B cell (primary cell): ENCODE measurements around the gene TLK1. TPM values are rescaled to one million over a fixed set of nuclear protein-coding genes. Genes with fewer than 3 reads are reported as not detected.

Source experiments
- ATAC-seq: fragments of 200-7000 bp; cut with Tn5 transposase; one replicate; pipeline ENCODE4 v1.10.0; 2021; ENCODE audit warnings: low read depth, mild to moderate bottlenecking, moderate number of reproducible peaks, moderate library complexity
- CTCF ChIA-PET: fragments of 350-600 bp; sonication (Branson Sonifier 250); formaldehyde crosslinking; loops from one replicate; lab custom pipeline; 2021; ENCODE audit warnings: antibody characterized with exemption, inconsistent platforms; lab: Charles Lee
- POLR2A ChIA-PET: fragments of 350-600 bp; sonication (Branson Sonifier 250); formaldehyde crosslinking; loops from one replicate; lab custom pipeline; 2021; ENCODE audit warnings: antibody characterized with exemption; lab: Charles Lee
- DNase-seq: peaks from one replicate; pipeline ENCODE4 v3.0.0; 2013
- H2AFZ ChIP-seq: 2 replicates; pipeline ENCODE4 v1.6.1; 2012; ENCODE audit warnings: mild to moderate bottlenecking, low read depth, low read length; ENCODE audit not compliant: insufficient read depth, poor library complexity, severe bottlenecking
- H3K27ac ChIP-seq, 2 donors: 1 replicate in 1 of 2; 2 replicates in 1 of 2; pipeline ENCODE4 v1.5.1; 2012 to 2013; ENCODE audit warnings: low read length in 2 of 2, mild to moderate bottlenecking in 2 of 2, moderate library complexity in 1 of 2
- H3K27me3 ChIP-seq, 4 experiments: fragments of 200-600 bp in 1 of 4; sonication (generic) in 1 of 4; replicated peaks in 1 of 4; 1 replicate in 2 of 4; 2 replicates in 2 of 4; pipeline versions ENCODE4 v1.6.1 to v1.7.0; 2013 to 2016; ENCODE audit warnings: low read length in 3 of 4, mild to moderate bottlenecking in 2 of 4, mixed read lengths in 1 of 4, moderate library complexity in 1 of 4; ENCODE audit not compliant: insufficient read depth in 4 of 4, control insufficient read depth in 3 of 4; ENCODE audit errors: control extremely low read depth in 1 of 4
- H3K36me3 ChIP-seq, 2 experiments: replicated peaks in 1 of 2; 1 replicate in 1 of 2; 2 replicates in 1 of 2; pipeline versions ENCODE4 v1.6.1 to v1.7.1; 2013; ENCODE audit warnings: low read length in 1 of 2; ENCODE audit not compliant: insufficient read depth in 2 of 2, control insufficient read depth in 1 of 2; ENCODE audit errors: control extremely low read depth in 1 of 2, extremely low read depth in 1 of 2
- H3K4me1 ChIP-seq, 2 donors: fragments of 200-600 bp in 1 of 2; sonication (generic) in 1 of 2; 1 replicate in 1 of 2; 2 replicates in 1 of 2; pipeline versions ENCODE4 v1.5.1 to v1.6.1; 2013 to 2017; ENCODE audit warnings: low read length in 2 of 2; ENCODE audit not compliant: control insufficient read depth in 2 of 2, insufficient read depth in 2 of 2
- H3K4me2 ChIP-seq: replicated peaks from 2 replicates; pipeline ENCODE3; 2012; ENCODE audit warnings: mild to moderate bottlenecking, low read depth, low read length; ENCODE audit not compliant: poor library complexity, severe bottlenecking
- H3K4me3 ChIP-seq, 5 experiments: fragments of 200-600 bp in 1 of 5; sonication (generic) in 1 of 5; 1 replicate in 3 of 5; 2 replicates in 2 of 5; pipeline versions ENCODE4 v1.5.1 to v1.7.0; 2011 to 2016; ENCODE audit warnings: low read length in 4 of 5, mild to moderate bottlenecking in 4 of 5, low read depth in 2 of 5, control low read depth in 1 of 5, moderate library complexity in 1 of 5; ENCODE audit not compliant: insufficient read depth in 1 of 5; ENCODE audit errors: control extremely low read depth in 1 of 5, extremely low read depth in 1 of 5
- H3K79me2 ChIP-seq: fragments of 200-600 bp; sonication (generic); one replicate; pipeline ENCODE4 v1.6.0; 2016; ENCODE audit warnings: low read length; ENCODE audit not compliant: control insufficient read depth, insufficient read depth
- H3K9ac ChIP-seq: fragments of 200-600 bp; sonication (generic); 2 replicates; pipeline ENCODE4 v1.6.1; 2017; ENCODE audit warnings: mild to moderate bottlenecking, low read length, moderate library complexity
- H3K9me3 ChIP-seq, 3 donors: one replicate each; pipeline versions ENCODE4 v1.6.1 to v1.7.1; 2013; ENCODE audit warnings: low read length in 2 of 3; ENCODE audit not compliant: control insufficient read depth in 2 of 3, insufficient read depth in 1 of 3; ENCODE audit errors: control extremely low read depth in 1 of 3
- H4K20me1 ChIP-seq: 2 replicates; pipeline ENCODE4 v1.6.0; 2012; ENCODE audit warnings: mild to moderate bottlenecking, low read length; ENCODE audit not compliant: insufficient read depth, control insufficient read depth, poor library complexity, severe bottlenecking
- H3K27ac Mint-ChIP-seq: one replicate; pipeline ENCODE4 v1.8.0; 2021; ENCODE audit warnings: mixed read lengths
- H3K27me3 Mint-ChIP-seq: one replicate; pipeline ENCODE4 v1.8.0; 2021; ENCODE audit warnings: mixed read lengths
- H3K4me1 Mint-ChIP-seq: one replicate; pipeline ENCODE4 v1.8.0; 2021; ENCODE audit warnings: mixed read lengths
- H3K4me3 Mint-ChIP-seq: one replicate; pipeline ENCODE4 v1.8.0; 2021; ENCODE audit warnings: mixed read lengths
- H3K9me3 Mint-ChIP-seq: one replicate; pipeline ENCODE4 v1.8.0; 2022; ENCODE audit warnings: mixed read lengths; ENCODE audit not compliant: insufficient read depth
- EZH2 ChIP-seq: IDR thresholded peaks from 2 replicates; pipeline ENCODE4 v1.6.1; 2012; ENCODE audit warnings: borderline replicate concordance, low read depth, mild to moderate bottlenecking, moderate library complexity, low read length; ENCODE audit not compliant: insufficient read depth, poor library complexity, severe bottlenecking
- WGBS: methylation state at CpG from one replicate; pipeline ENCODE4 v1.1.5; 2013; ENCODE audit warnings: missing lambda C conversion rate; ENCODE audit not compliant: insufficient coverage; 5-methylcytosine and 5-hydroxymethylcytosine counted together
- intact Hi-C: fragments of 100-400 bp; cut with micrococcal nuclease; formaldehyde crosslinking; loops from one replicate; pipeline ENCODE4 v1.10.0; 2022
- polyA plus RNA-seq: library from polyadenylated mRNA; depleted of rRNA; stranded (reverse); fragments of >200 nt; gene quantifications from 2 replicates; pipeline ENCODE4 v1.2.3, GENCODE V29; 2012
- total RNA-seq, 2 donors: library from RNA; stranded (reverse); fragments of 120-200 nt in 1 of 2; gene quantifications; 1 replicate in 1 of 2; 2 replicates in 1 of 2; pipeline versions ENCODE4 v1.2.3 to v1.2.4, GENCODE V29; 2013 to 2022
- TF ChIP-seq, protein P1 (sequence below): fragments of 200-600 bp; IDR thresholded peaks from one replicate; pipeline ENCODE4 v1.8.0; 2022; ENCODE audit warnings: antibody characterized with exemption, mild to moderate bottlenecking

Gene TLK1
- total and polyA plus RNA-seq, 2 donors (not counting 1 experiment from before 2014, with no cell fraction given), result 13.8 to 186 TPM

DNA sequence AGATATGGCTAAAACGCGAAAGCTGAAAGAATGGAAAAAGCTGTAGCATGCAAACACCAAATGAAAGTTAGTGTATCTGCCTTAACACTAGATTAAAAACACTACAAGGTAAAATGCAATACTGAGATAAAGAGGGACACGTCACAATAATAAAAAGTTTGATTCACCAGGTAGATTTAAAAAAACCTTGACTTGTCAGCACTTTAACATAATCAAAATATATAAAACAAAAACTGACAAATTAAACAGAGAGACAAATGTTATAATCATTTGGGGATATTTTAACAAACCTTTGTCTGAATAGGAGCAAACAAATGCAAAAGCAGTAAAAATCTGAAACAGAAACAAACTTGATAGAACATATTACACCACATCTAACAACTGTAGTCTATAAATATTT lies 18.3 kb downstream of the TLK1 start:
- peaks cover 32 to 64% of the 10 kb centered on the region in 2 donors for H3K4me1 ChIP-seq
- no CpG with 5 or more reads among the region's 3 CpGs for WGBS
- H3K4me1 Mint-ChIP-seq, result peaks cover 73% of the 10 kb centered on the region

DNA sequence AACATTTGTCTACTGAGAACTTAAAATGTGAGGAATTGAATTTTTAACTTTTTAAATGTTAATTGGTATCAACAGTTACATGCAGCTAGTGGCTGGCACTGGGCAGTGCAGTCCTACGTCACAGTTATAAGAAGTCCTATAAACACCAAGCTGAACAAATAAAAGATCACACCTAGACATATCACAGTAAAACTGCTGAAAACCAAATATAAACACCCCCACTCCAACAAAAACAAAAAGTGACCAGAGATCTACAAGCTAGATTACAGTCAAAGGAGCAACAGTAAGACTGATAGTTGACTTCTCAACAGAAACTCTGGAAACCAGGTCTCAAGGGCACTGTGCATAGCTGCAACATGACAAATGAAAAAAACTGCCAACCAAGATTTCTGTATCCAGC lies 19.4 kb downstream of the TLK1 start:
- DNase-seq (no peak), ATAC-seq (no peak)
- Histone ChIP-seq H3K4me3 (no peak overlapping the region), H4K20me1 (peaks cover 97% of the 10 kb centered on the region), H2AFZ (no peak overlapping the region), H3K79me2 (peaks cover 98% of the 10 kb centered on the region), H3K27ac (no peak overlapping the region), H3K4me1 (peaks cover 25 to 53% of the 10 kb centered on the region in 2 donors), H3K36me3 (peaks cover 0 to 1% of the 10 kb centered on the region in 2 experiments), H3K9ac (no peak overlapping the region), H3K27me3 (no peaks in the 10 kb centered on the region), H3K9me3 (no peaks in the 10 kb centered on the region), H3K4me2 (peak overlapping the region; percentile 29)
- 100% methylated on average over 1 of the region's 1 CpG for WGBS
- TF ChIP-seq EZH2, result no peak
- TF ChIP-seq, protein P1, sequence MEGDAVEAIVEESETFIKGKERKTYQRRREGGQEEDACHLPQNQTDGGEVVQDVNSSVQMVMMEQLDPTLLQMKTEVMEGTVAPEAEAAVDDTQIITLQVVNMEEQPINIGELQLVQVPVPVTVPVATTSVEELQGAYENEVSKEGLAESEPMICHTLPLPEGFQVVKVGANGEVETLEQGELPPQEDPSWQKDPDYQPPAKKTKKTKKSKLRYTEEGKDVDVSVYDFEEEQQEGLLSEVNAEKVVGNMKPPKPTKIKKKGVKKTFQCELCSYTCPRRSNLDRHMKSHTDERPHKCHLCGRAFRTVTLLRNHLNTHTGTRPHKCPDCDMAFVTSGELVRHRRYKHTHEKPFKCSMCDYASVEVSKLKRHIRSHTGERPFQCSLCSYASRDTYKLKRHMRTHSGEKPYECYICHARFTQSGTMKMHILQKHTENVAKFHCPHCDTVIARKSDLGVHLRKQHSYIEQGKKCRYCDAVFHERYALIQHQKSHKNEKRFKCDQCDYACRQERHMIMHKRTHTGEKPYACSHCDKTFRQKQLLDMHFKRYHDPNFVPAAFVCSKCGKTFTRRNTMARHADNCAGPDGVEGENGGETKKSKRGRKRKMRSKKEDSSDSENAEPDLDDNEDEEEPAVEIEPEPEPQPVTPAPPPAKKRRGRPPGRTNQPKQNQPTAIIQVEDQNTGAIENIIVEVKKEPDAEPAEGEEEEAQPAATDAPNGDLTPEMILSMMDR, result no peak
- CTCF ChIA-PET, result interaction anchor here (0.7 to 1.4 kb wide), 3 partner anchors 17 to 275 kb away, joined by 3 to 6 read pairs (median 3); no protein-coding TSS in a partner anchor
- Mint-ChIP-seq H3K27ac (no peak overlapping the region), H3K9me3 (no peaks in the 10 kb centered on the region), H3K4me3 (peak overlapping the region; percentile 4), H3K27me3 (no peaks in the 10 kb centered on the region), H3K4me1 (peaks cover 70% of the 10 kb centered on the region)
- intact Hi-C loops, result no loop called here
- POLR2A ChIA-PET, result no interaction called here

More for the DNA sequence above, 18.3 kb downstream of the TLK1 start:
- POLR2A ChIA-PET, result no interaction called here
- H3K9me3 ChIP-seq, result no peaks in the 10 kb centered on the region
- peaks cover 0 to 1% of the 10 kb centered on the region in 2 experiments for H3K36me3 ChIP-seq
- Mint-ChIP-seq H3K9me3 (no peaks in the 10 kb centered on the region), H3K27me3 (no peaks in the 10 kb centered on the region), H3K4me3 (no peak overlapping the region), H3K27ac (no peak overlapping the region)
- TF ChIP-seq EZH2, result no peak
- TF ChIP-seq, protein P1, result no peak
- H3K27me3 ChIP-seq, result no peaks in the 10 kb centered on the region
- ATAC-seq (no peak), DNase-seq (no peak)
- CTCF ChIA-PET, result interaction anchor here (0.6 kb wide), 1 partner anchor 254 kb away, joined by 4 read pairs; no protein-coding TSS in a partner anchor
- no peak overlapping the region for H3K4me3 ChIP-seq
- no peak overlapping the region for H2AFZ ChIP-seq
- peak overlapping the region; percentile 29 for H3K4me2 ChIP-seq
- intact Hi-C loops, result no loop called here
- H3K9ac ChIP-seq, result no peak overlapping the region
- H3K27ac ChIP-seq, result no peak overlapping the region
- peaks cover 94% of the 10 kb centered on the region for H4K20me1 ChIP-seq
- peaks cover 97% of the 10 kb centered on the region for H3K79me2 ChIP-seq
